Left renal pelvis (tissue), 4 donors: ENCODE data around the gene ACACA. TPM values are rescaled to one million over a fixed set of nuclear protein-coding genes. Genes with fewer than 3 reads are reported as not detected.
"Not testable (repeated sequence)": the region's sequence is repeated elsewhere in the genome, so short reads cannot be mapped to it uniquely, and the experiment has no call there.

ENCODE experiments used
- DNase-seq, 4 donors: peaks; one replicate each; pipeline ENCODE4 v3.0.0-alpha.2; 2013; ENCODE audit warnings: low read depth in 4 of 4, low spot score in 3 of 4
- polyA plus RNA-seq, 4 donors: library from polyadenylated mRNA; unstranded; fragments of 120-200 nt; gene quantifications; one replicate each; pipeline ENCODE4 v1.2.1, GENCODE V29; 2013; ENCODE audit not compliant: insufficient read length in 4 of 4

ACACA gene
- polyA plus RNA-seq, 4 donors = 37.4 to 46.2 (median 42.6) TPM

DNA sequence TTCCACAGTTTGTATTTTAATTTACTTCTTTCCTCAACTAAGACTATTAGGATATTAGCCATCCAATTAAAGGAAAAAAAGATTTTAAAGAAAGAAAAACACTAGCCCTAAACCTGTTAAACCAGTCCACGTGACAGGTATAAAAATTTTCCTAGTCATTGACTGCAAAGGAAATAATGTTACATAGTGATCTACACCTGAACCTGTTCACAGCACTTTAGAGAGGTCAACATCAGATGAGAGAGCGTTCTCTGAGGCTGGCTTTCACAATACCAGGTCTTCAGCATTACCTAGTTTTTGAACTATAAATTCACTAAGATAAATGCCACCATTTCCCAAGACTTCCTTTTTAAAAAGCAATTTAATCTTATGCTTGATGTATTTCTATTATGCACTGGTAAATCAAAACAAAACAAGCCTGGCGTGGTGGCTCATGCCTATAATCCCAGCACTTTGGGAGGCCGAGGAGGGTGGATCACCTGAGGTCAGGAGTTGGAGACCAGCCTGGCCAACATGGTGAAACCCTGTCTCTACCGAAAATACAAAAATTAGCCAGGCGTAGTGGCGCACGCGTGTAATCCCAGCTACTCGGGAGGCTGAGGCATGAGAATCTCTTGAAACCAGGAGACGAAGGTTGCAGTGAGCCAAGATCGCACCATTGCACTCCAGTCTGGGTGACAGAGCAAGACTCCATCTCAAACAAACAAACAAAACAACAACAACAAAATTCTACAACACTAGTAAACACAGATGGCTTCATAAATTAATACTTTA is 49.7 kb downstream of the ACACA start:
- DNase-seq = not testable (repeated sequence)

DNA sequence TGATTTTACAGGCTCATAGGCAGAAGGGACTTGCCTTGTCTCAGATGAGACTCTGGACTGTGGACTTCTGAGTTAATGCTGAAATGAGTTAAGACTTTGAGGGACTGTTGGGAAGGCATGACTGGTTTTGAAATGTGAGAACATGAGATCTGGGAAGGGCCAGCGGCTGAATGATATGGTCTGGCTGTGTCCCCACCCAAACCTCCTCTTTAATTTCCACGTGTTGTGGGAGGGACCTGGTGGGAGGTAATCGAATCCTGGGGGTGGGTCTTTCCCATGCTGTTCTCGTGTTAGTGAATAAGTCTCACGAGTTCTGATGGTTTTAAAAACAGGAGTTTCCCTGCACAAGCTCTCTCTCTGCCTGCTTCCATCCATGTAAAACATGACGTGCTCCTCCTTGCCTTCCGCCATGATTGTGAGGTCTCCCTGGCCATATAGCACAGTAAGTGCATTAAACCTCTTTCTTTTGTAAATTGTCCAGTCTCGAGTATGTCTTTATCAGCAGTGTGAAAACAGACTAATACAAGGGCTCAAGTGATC is 59.7 kb downstream of the ACACA start:
- DNase-seq = not testable (repeated sequence)

DNA sequence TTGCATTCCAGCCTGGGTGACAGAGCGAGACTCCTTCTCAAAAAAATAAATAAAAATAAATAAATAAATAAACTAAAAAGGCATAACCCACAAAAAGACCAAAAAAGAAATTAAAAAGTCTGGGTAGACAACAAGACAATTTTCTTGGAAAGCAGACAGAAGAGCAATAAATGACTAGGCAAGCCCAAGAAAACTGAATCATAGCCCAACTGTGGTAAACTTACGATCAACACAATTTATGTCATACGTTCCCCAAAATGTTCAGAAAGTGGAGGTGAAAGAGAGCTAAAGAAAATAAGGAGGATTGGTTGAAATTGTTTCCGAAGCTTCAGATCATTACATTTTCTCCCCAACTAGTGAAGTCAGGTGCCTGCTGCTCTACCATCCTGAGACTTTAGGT is 62.1 kb downstream of the ACACA start:
- DNase-seq = no peak

DNA sequence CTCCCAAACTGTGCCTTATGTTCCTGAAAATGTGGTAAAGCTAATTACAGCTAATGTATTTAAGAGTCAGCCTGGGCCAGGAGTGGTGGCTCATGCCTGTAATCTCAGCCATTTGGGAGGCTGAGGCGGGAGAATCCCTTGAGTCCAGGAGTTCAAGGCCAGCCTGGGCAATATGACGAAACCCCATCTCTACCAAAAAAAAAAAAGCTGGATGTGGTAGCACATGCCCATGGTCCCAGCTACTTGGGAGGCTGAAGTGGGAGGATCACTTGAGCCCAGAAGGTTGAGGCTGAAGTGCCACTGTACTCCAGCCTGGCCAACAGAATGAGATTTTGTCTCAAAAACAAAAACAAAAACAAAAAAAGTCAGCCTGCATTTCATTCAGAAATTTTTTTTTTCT is 64.0 kb downstream of the ACACA start:
- DNase-seq = no peak

DNA sequence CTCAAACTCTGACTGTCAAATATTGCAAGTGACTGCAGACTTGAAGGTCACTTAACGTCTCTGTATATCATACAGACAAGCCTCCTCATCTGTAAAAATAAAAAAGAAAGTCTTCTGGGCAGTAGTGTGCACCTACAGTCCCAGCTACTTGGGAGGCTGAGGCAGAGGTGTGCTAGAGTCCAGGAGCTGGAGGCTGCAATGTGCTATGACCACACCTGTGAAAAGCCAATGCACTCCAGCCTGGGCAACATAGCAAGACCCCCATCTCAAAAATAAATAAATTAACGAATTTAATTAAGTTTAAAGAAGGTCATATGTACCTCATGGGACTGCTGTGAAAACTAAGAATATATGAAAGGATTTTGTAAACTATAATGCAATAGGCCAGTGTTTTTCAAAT is 65.8 kb downstream of the ACACA start:
- no peak for DNase-seq

DNA sequence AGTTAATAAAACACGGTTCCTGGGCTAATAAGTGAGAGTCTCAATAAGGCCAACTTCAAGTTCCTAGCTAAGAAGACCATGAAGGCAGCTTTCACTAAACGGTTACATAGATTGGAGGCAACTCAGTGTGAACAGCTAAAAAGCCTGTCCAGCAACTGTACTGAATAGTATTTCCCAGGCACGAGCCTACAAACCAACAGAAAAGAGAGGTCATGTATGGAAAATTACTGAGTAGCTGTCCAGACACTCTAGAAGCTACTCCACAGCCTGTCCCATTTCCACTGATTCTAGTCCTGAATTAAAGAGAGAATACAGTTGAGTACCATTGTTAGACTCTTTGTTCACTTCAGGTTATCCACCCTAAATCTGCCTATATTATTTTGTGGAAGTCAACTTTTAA is 67.3 kb downstream of the ACACA start:
- no peak for DNase-seq

DNA sequence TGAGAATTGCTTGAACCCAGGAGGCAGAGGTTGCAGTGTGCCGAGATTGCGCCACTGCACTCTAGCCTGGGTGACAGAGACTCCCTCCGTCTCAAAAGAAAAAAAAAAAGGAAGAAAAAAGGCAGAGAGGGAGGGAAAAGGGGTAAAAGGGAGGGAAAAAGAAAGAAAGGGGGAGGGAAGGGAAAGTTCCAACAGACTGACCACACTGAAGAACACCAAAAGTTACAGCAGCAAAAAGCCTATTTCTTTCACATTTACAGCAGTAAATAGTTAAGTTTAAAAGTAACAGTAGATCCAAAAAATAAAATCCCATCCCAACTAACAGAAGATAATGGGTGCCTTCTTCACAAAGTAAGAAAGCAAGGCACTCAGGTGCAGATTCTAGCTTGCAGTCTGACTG is 67.8 kb downstream of the ACACA start:
- DNase-seq = no peak

DNA sequence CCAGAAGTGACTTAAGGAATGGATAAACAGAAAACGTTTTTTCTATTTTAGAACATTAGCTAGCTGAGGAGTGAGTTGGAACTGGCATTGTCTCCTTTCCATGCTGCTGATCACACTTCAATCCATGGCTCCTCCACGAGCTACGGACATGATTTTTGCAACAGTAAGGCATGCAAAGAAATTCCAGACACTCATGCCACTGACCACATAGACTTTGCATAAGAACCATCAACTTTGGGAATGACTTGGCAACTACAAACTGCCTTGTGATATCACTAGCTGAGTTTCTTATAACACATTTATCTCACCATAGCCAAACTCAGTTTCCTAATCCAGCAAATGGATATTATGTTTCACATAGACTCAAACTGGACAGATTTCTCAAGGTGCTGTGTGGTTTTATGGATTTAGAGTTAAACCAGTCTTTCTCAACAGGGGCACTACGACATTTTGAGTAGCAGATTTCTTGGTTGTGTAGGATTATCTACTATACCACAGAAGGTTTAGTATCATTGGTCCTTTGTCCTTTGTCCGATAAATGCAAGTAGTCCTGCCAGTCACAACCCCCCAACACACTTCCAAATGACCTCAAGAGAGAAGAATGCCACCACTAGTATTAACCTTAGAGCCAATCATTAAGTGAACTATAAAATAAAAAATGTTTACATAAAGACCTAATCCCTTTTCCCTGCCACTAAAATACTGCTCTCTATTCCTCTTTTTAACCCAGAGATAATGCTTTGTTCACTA is 79.1 kb downstream of the ACACA start:
- no peak for DNase-seq

DNA sequence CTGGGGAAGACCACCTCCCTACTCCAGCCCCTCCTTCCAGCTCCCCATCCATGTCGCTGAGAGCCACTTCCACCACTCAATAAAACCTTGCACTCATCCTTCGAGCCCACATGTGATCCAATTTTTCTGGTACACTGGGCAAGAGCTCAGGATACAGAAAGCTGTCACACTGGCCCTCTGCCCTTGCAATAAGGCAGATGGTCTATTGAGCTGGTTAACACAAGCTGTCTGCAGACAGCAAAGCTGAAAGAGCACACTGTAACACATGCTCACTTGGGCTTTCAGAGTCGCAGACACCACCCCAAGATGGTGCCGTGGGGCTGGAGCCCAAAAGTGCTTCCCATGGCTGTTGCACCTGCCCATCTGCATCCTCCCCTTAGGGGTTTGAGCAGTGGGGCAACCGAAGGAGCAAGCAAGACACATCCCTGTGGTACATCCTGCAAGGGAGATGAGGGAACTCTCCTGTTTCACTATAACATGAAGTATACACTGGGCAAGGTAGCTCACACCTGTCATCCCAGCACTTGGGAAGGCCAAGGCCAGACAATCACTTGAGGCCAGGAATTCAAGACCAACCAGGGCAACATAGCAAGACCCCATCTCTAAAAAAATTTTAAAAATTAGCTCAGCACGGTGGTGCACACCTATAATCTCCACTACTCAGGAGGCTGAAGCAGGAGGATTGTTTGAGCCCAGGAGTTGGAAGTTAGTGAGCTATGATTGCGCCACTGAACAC is 83.6 kb downstream of the ACACA start:
- no peak for DNase-seq

DNA sequence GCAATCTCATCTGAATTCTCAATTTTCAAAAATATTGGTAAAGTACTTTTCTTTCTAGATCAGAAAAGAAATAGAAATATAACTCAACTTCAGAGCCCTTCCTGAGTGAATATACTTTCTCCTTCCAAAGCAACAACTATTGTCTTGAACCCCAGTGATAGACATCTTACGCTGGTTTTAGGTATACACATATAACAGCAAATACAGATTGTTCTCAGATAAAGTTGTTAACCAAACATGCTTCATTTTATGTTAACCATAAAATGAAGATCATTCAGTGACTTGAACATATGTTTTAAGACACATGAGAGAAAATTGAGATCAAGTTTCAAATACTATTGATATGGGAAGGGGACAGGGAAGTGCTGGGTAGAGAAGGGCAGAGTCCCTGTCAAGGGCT is 84.5 kb downstream of the ACACA start:
- DNase-seq = no peak

DNA sequence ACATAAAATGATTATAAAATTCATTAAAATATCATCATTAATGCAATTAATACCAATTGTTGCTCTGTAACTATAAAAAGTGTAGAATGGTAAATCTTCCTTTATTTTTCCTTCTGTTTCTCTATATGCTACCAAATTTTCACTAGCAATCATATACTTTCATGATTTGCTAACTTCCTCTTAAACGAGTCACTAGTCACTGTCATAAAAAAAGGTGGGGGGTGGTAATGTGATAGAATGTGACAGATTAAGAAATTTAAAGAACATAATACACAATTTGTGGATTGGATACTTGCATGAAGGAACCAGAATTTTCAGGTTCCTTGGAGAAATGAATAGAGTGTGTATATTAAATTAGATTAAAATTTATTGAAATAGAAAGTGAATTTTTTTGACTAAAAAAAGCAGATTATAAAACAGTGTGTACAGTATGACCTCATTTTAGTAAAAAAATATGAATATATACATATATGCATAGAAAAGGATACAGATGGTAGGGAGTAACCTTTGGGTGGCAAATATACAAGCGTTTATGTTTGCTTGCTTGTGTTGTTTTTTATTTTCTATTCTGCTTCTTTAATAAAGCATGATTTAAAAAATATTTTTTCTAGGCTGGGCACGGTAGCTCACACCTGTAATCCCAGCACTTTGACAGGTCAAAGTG is 87.6 kb downstream of the ACACA start:
- no peak for DNase-seq

DNA sequence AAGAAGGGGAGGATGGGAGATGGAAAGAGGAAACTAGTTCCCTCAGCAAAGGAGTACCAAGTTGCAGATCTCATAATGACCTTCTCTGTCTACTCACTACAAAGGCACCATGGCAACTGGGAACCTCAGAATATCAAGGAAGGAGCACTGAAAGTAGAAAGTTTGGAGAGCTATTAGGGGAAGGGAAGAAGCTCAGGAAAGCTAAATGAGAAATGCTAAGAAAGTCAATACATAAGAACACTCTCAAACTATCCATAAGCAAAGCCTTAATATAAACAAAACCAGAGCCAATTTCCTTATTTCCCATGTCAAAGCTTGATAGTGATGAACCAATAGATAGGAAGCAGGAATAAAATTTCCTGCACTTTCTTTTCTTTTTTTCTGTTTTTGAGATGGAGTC is 88.8 kb downstream of the ACACA start:
- DNase-seq = no peak

DNA sequence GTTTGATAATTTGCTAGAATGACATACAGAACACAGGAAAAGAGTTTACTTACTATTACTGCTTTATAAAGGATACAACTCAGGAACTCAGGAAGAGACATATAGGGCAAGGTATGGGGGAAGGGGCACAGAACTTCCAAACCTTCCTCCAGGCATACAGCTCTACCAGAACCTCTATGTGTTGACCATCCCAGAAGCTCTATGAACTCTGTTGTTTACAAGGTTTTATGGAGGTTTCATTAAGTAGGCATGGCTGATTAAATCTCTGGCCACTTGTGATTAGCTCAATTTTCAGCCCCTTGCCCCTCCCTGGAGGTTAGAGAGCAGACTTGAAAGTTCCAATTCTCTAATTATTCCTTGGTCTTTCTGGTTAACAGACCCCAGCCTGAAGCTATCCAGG is 91.0 kb downstream of the ACACA start:
- no peak for DNase-seq

DNA sequence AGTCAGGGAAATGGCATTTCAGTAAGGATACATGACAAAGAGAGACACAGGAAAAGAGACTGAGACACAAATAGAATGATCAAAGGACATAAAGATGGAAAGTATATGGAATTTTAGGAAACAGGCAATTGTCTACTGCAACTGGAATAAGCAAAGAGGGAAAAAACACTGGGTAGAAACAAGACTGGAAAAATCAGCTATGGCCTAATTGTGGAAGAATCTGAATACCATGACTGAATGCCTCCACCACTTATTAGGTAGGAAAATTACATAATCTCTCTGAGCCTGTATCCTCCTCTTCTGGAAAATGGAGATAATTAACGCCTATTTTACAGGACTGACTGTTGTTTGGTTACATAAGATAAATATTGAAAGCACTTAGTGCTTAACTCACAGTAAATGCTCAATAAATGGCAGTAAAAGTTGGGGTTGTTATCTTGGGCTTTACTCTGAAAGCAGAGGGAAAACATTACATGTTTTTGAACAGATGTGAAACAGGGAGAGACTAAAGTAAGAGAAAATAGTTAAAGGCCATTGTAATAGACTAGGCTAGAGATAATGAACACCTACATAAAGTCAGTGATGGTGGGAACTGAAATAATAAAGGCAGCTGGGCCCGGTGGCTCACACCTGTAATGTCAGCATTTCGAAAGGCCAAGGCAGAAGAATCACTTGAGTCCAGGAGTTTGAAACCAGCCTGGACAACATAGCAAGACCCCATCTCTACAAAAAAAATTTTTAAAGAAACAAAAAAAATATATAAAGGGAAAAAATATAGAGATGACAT is 94.3 kb downstream of the ACACA start:
- DNase-seq = no peak

DNA sequence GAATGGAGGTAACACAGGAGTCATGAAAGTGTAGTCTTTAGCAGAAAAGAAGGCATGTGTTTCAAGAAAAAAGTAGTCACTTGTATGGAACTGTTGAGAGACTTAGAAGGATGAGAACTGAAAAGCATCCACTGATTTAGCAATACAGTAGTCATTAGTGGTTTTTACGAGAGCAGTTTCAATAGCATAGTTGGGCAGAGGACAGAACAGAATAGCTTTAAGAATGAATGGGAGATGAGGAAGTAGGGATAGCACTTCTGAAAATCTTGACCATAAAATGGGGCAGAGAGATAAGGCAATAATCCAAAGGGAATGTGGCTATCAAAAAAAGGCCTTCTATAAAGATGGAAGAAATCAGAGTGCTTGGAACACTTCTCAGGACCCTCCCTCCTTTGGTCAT is 95.7 kb downstream of the ACACA start:
- DNase-seq = no peak

DNA sequence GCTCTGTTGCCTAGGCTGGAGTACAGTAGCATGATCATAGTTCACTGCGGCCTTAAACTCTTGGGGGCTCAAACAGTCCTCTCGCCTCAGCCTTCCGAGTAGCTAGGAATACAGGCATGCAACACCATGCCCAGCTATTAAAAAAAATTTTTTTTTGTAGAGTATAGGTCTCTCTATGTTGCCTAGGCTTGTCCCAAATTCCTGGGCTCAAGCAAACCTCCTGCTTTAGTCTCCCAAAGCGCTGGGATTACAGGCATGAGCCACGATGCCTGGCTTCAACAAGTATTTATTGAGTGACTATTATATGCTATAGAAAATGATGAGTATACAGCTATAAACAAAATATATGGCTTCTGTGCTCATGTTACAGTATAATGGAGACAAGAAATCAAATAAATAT is 97.6 kb downstream of the ACACA start:
- DNase-seq = no peak

DNA sequence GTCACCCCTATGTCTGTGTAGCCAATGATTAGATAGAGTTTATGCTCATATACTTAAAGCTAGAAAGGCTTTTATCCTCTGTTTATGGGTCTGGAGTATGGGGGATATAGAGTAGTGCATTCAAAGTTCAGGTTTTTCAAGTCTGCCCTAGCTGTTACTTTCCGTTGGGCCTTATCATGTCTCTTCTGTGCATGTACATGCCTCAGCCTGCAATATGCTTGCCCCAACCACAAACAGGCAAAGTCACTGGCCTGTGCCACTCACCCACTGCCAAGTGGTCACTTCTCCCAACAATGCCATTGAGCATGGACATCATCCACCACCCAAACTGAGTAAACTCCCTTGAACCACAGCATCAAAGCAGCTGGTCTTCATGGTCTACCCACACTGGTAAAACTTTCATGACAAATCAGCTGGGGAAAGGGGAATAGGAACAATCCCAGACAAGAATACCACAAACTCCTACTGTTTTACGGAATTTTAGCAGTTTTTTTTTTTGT is 101.2 kb downstream of the ACACA start:
- no peak for DNase-seq

DNA sequence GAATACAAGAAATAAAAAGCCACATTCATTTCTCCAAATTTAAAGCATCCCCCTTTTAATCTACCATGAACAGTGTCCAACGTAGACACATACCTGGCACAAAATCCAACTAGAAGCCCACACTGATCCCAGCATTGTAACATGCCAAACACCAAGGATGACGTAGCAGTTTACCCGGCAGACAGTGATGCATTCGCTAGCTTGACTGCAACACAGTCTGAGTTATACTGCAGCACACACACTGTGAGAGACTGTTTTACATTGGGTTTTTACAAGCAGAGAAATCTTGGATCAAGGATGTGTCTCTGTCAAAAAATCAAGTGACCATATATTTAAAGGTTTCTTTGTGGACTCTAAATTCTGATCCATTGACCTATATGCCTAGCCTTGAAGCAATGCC is 105.3 kb downstream of the ACACA start:
- no peak for DNase-seq

DNA sequence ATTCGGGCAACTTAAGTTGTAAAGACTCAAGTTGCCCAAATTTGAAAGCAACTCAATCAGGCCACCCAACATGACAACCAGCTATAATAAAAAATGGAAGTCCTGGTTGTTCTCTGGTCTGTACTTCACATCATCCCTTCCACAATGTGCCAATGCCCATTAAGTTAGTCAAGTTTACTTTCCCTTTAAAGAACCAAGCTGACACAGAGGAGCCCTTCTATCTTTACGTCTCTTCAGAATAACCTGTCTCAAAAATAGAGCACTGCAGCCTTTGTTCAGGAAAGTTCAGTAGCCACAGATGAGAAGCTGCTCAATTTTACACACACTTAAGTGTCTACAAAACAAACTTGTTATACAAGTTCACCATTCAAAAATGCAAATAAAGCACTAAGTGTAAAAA is 106.0 kb downstream of the ACACA start:
- no peak for DNase-seq
